Endothelial cell of umbilical vein (primary cell): Measurements from ENCODE around the gene RIMBP2. TPM values are rescaled to one million over a fixed set of nuclear protein-coding genes. Genes with fewer than 3 reads are reported as not detected.

ENCODE experiments used
- BruUV-seq: library from RNA; stranded (reverse); fragments of 400-500 nt; replicated peaks from 2 replicates; lab custom pipeline; 2021; lab: Mats Ljungman, UMichigan
- CTCF ChIA-PET: fragments of 300-600, 350-600 bp; sonication (Branson Sonifier 250); formaldehyde crosslinking; loops from one replicate; lab custom pipeline; 2021; ENCODE audit warnings: antibody characterized with exemption, inconsistent platforms; lab: Charles Lee
- POLR2A ChIA-PET: fragments of 300-600, 350-600 bp; sonication (Branson Sonifier 250); formaldehyde crosslinking; loops from one replicate; lab custom pipeline; 2021; ENCODE audit warnings: antibody characterized with exemption, inconsistent platforms; lab: Charles Lee
- DNase-seq: peaks from one replicate; pipeline ENCODE4 v3.0.0-alpha.2; 2011; ENCODE audit warnings: low read depth, low spot score
- FAIRE-seq: peaks from 2 replicates; lab custom pipeline; 2011; peaks lifted over from hg19 to GRCh38; lab: Jason Lieb, UNC
- H2AFZ ChIP-seq: 2 replicates; pipeline ENCODE4 v1.6.0; 2012; ENCODE audit warnings: low read depth, low read length, control low read depth, inconsistent platforms
- H3K27ac ChIP-seq: 2 replicates; pipeline ENCODE4 v1.5.1; 2011; ENCODE audit warnings: low read depth, mild to moderate bottlenecking, control low read depth, low read length, moderate library complexity; ENCODE audit not compliant: insufficient read depth
- H3K27me3 ChIP-seq, 2 experiments: 2 replicates each; pipeline versions ENCODE4 v1.6.0 to v1.6.1; 2011; ENCODE audit warnings: low read length in 2 of 2, mixed read lengths in 1 of 2; ENCODE audit not compliant: control insufficient read depth in 2 of 2, insufficient read depth in 2 of 2
- H3K36me3 ChIP-seq, 2 experiments: 2 replicates in 1 of 2; 3 replicates in 1 of 2; pipeline ENCODE4 v1.5.1; 2011; ENCODE audit warnings: low read length in 2 of 2, mild to moderate bottlenecking in 1 of 2, moderate library complexity in 1 of 2; ENCODE audit not compliant: control insufficient read depth in 2 of 2, insufficient read depth in 2 of 2; ENCODE audit errors: extremely low read depth in 1 of 2
- H3K4me1 ChIP-seq: 3 replicates; pipeline ENCODE4 v1.5.1; 2011; ENCODE audit warnings: mild to moderate bottlenecking, low read length; ENCODE audit not compliant: control insufficient read depth, insufficient read depth; ENCODE audit errors: extremely low read depth
- H3K4me2 ChIP-seq: 2 replicates; pipeline ENCODE4 v1.6.1; 2011; ENCODE audit warnings: low read length, control low read depth, mixed read lengths; ENCODE audit not compliant: insufficient read depth
- H3K4me3 ChIP-seq, 3 experiments: fragments of 200-600 bp in 1 of 3; sonication (generic), shearing (Covaris generic) in 1 of 3; replicated peaks in 1 of 3; 2 replicates each; pipeline ENCODE4 v1.5.1; 2011 to 2016; ENCODE audit warnings: control low read depth in 3 of 3, low read length in 3 of 3, mild to moderate bottlenecking in 2 of 3, inconsistent platforms in 1 of 3, low read depth in 1 of 3, moderate library complexity in 1 of 3; ENCODE audit not compliant: insufficient read depth in 1 of 3
- H3K79me2 ChIP-seq: 2 replicates; pipeline ENCODE4 v1.6.0; 2012; ENCODE audit warnings: low read length, inconsistent platforms; ENCODE audit not compliant: control insufficient read depth, insufficient read depth
- H3K9ac ChIP-seq: replicated peaks from 2 replicates; pipeline ENCODE3; 2011; ENCODE audit warnings: low read length, control low read depth; ENCODE audit not compliant: insufficient read depth; ENCODE audit errors: extremely low read depth
- H3K9me1 ChIP-seq: replicated peaks from 3 replicates; pipeline ENCODE4 v1.6.0; 2011; ENCODE audit warnings: mild to moderate bottlenecking, low read length; ENCODE audit not compliant: control insufficient read depth, insufficient read depth; ENCODE audit errors: extremely low read depth
- H3K9me3 ChIP-seq: replicated peaks from 2 replicates; pipeline ENCODE4 v1.5.1; 2012; ENCODE audit warnings: low read length, inconsistent platforms; ENCODE audit not compliant: control insufficient read depth, insufficient read depth
- H4K20me1 ChIP-seq: replicated peaks from 2 replicates; pipeline ENCODE3; 2011; ENCODE audit warnings: mild to moderate bottlenecking, low read length; ENCODE audit not compliant: control insufficient read depth, insufficient read depth; ENCODE audit errors: extremely low read depth
- EZH2 ChIP-seq: IDR thresholded peaks from 2 replicates; pipeline ENCODE4 v1.6.1; 2012; ENCODE audit warnings: borderline replicate concordance, low read depth, mild to moderate bottlenecking, moderate library complexity, low read length, inconsistent platforms; ENCODE audit not compliant: severe bottlenecking
- FOS ChIP-seq: IDR thresholded peaks from 2 replicates; pipeline ENCODE4 v1.6.1; 2011; ENCODE audit warnings: mild to moderate bottlenecking, low read length, moderate library complexity, borderline replicate concordance; ENCODE audit not compliant: insufficient read depth
- GATA2 ChIP-seq: IDR thresholded peaks from 2 replicates; pipeline ENCODE4 v1.7.0; 2011; ENCODE audit warnings: low read depth, mild to moderate bottlenecking, moderate library complexity, mixed read lengths, low read length; ENCODE audit not compliant: insufficient read length, insufficient read depth
- JUN ChIP-seq: IDR thresholded peaks from 2 replicates; pipeline ENCODE4 v1.6.1; 2011; ENCODE audit warnings: borderline replicate concordance, low read depth; ENCODE audit not compliant: insufficient read length, insufficient read depth
- MAX ChIP-seq: IDR thresholded peaks from 2 replicates; pipeline ENCODE4 v1.6.1; 2011; ENCODE audit not compliant: insufficient read depth, insufficient read length
- MYC ChIP-seq: IDR thresholded peaks from one replicate; pipeline ENCODE4 v1.6.1; 2011; ENCODE audit warnings: mild to moderate bottlenecking, low read depth, low read length
- POLR2A ChIP-seq: IDR thresholded peaks from 2 replicates; pipeline ENCODE4 v1.6.1; 2012; ENCODE audit warnings: low read depth, mild to moderate bottlenecking, control low read depth, low read length
- POLR2AphosphoS5 ChIP-seq: IDR thresholded peaks from 2 replicates; pipeline ENCODE4 v1.6.1; 2012; ENCODE audit warnings: low read depth, mild to moderate bottlenecking, control low read depth, low read length, moderate library complexity; ENCODE audit not compliant: insufficient read depth
- dilution Hi-C: fragments of 300-500 bp; cut with MboI; formaldehyde crosslinking; loops from one replicate; pipeline ENCODE4 v1.15.0; 2019; ENCODE audit warnings: low sequenced_read_pairs; ENCODE audit not compliant: extremely low pct_ligation_motif_present
- intact Hi-C: fragments of 100-400 bp; cut with micrococcal nuclease; formaldehyde crosslinking; loops from one replicate; pipeline ENCODE4 v1.10.0; 2022
- polyA plus RNA-seq, 4 experiments: library from polyadenylated mRNA; depleted of rRNA in 3 of 4; stranded (reverse) in 3 of 4; unstranded in 1 of 4; fragments of >200 nt; gene quantifications; 2 replicates each; pipeline versions ENCODE4 v1.2.1 to v1.2.3, GENCODE V29; 2011 to 2012; ENCODE audit warnings: missing spikeins in 1 of 4
- total RNA-seq: library from RNA; stranded (reverse); gene quantifications from 2 replicates; pipeline ENCODE4 v1.2.3, GENCODE V29; 2021
- TF ChIP-seq, protein P1 (sequence below), 2 donors: IDR thresholded peaks; 1 replicate in 1 of 2; 2 replicates in 1 of 2; pipeline ENCODE4 v1.5.1; 2011; ENCODE audit warnings: low read length in 2 of 2, mild to moderate bottlenecking in 2 of 2, moderate library complexity in 2 of 2, control low read depth in 1 of 2, inconsistent platforms in 1 of 2, low read depth in 1 of 2; ENCODE audit not compliant: insufficient read depth in 1 of 2; ENCODE audit errors: extremely low read depth in 1 of 2

Gene RIMBP2
- total and polyA plus RNA-seq, 2 donors (not counting 3 experiments of a cell fraction or from before 2014, with no cell fraction given) = 0.04 TPM; not detected in 1

DNA sequence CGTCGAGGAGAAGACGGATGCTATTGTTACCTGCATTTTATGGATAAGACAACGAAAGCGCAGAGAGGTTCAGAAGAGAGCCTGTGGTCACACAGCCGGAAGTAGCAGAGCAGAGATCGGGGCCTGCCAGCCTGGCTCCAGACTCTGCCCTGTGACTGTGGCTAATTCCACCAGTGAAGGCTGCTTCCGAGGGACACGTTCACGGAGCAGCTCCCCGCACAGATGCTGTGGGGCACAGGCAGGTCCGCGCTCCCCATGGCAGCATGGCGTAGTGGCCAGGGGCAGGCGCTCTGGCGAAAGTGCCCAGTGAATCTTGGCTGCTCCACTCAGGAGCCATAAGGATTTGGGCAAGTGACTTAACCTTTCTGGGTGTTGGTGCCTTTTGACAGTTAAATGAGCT, 9.8 kb downstream of the RIMBP2 start:
- H3K79me2 ChIP-seq = no peaks in the 10 kb centered on the region
- H3K4me1 ChIP-seq = no peaks in the 10 kb centered on the region
- H2AFZ ChIP-seq = no peak overlapping the region
- H3K4me3 ChIP-seq = no peak overlapping the region
- dilution Hi-C loops = no loop called here
- BruUV-seq = no TSS peak
- no peaks in the 10 kb centered on the region for H3K9me1 ChIP-seq
- no peak overlapping the region for H3K4me2 ChIP-seq
- no peaks in the 10 kb centered on the region for H4K20me1 ChIP-seq
- H3K9ac ChIP-seq = no peak overlapping the region
- FAIRE-seq = no peak
- ChIA-PET POLR2A (no interaction called here), CTCF (no interaction called here)
- TF ChIP-seq JUN (no peak), FOS (no peak), POLR2A (no peak), EZH2 (no peak), GATA2 (no peak), MAX (no peak), MYC (no peak), POLR2AphosphoS5 (no peak)
- TF ChIP-seq, protein P1, sequence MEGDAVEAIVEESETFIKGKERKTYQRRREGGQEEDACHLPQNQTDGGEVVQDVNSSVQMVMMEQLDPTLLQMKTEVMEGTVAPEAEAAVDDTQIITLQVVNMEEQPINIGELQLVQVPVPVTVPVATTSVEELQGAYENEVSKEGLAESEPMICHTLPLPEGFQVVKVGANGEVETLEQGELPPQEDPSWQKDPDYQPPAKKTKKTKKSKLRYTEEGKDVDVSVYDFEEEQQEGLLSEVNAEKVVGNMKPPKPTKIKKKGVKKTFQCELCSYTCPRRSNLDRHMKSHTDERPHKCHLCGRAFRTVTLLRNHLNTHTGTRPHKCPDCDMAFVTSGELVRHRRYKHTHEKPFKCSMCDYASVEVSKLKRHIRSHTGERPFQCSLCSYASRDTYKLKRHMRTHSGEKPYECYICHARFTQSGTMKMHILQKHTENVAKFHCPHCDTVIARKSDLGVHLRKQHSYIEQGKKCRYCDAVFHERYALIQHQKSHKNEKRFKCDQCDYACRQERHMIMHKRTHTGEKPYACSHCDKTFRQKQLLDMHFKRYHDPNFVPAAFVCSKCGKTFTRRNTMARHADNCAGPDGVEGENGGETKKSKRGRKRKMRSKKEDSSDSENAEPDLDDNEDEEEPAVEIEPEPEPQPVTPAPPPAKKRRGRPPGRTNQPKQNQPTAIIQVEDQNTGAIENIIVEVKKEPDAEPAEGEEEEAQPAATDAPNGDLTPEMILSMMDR (IDR thresholded peaks at IDR 0.05; ENCODE audit: extremely low read depth in 1 of 2, insufficient read depth in 1 of 2, low read depth in 1 of 2, low read length in 2 of 2) = no peak
- no peak overlapping the region for H3K27ac ChIP-seq
- intact Hi-C loops = no loop called here
- DNase-seq = no peak
- no peaks in the 10 kb centered on the region for H3K9me3 ChIP-seq
- H3K27me3 ChIP-seq = no peaks in the 10 kb centered on the region
- H3K36me3 ChIP-seq = no peaks in the 10 kb centered on the region
